Endothelial cell (in vitro differentiated cells): ENCODE measurements around the gene MAP3K8. TPM values are rescaled to one million over a fixed set of nuclear protein-coding genes. Genes with fewer than 3 reads are reported as not detected.

ENCODE experiments used
- DNase-seq: peaks from one replicate; pipeline ENCODE4 v3.0.0; 2021; ENCODE audit warnings: low spot score
- H3K27ac Mint-ChIP-seq: one replicate; pipeline ENCODE4 v1.8.0; 2021; ENCODE audit warnings: mixed read lengths, inconsistent platforms; ENCODE audit not compliant: unreplicated experiment
- H3K27me3 Mint-ChIP-seq: one replicate; pipeline ENCODE4 v1.8.0; 2021; ENCODE audit warnings: mild to moderate bottlenecking, moderate library complexity, mixed read lengths, inconsistent platforms; ENCODE audit not compliant: unreplicated experiment
- H3K36me3 Mint-ChIP-seq: one replicate; pipeline ENCODE4 v1.8.0; 2021; ENCODE audit warnings: mild to moderate bottlenecking, low read depth, mixed read lengths, inconsistent platforms; ENCODE audit not compliant: unreplicated experiment
- H3K4me1 Mint-ChIP-seq: one replicate; pipeline ENCODE4 v1.8.0; 2021; ENCODE audit warnings: mild to moderate bottlenecking, mixed read lengths, inconsistent platforms; ENCODE audit not compliant: unreplicated experiment
- H3K4me3 Mint-ChIP-seq: one replicate; pipeline ENCODE4 v1.8.0; 2021; ENCODE audit warnings: mild to moderate bottlenecking, mixed read lengths, inconsistent platforms; ENCODE audit not compliant: unreplicated experiment
- H3K9me3 Mint-ChIP-seq: one replicate; pipeline ENCODE4 v1.8.0; 2021; ENCODE audit warnings: mixed read lengths, inconsistent platforms; ENCODE audit not compliant: unreplicated experiment
- CTCF ChIP-seq: fragments of 200-600 bp; sonication (generic); IDR thresholded peaks from one replicate; pipeline ENCODE4 v1.5.0; 2021; ENCODE audit warnings: antibody characterized with exemption; ENCODE audit not compliant: unreplicated experiment
- total RNA-seq: library from RNA; stranded (reverse); fragmentation: NEBNext Ultra II Directional; extraction: Animal tissue kit (Norgen Biotek cat#: 25700); gene quantifications from one replicate; pipeline ENCODE4 v1.2.1, GENCODE V29; 2021; ENCODE audit not compliant: unreplicated experiment

MAP3K8 gene
- total RNA-seq, 1 donor from 2014 or later: 6.2 TPM

- Mint-ChIP-seq H3K27ac (no peak overlapping the region), H3K4me3 (no peak overlapping the region), H3K27me3 (peaks cover 5% of the 10 kb centered on the region), H3K9me3 (no peaks in the 10 kb centered on the region), H3K4me1 (peaks cover 2% of the 10 kb centered on the region), H3K36me3 (peaks cover 7% of the 10 kb centered on the region)
- no peak for TF ChIP-seq CTCF
- DNase-seq: no peak
Observed at GRCh38 chr10:30488316-30488715, 54.3 kb downstream of the MAP3K8 start.

- TF ChIP-seq CTCF: no peak
- Mint-ChIP-seq H3K4me1 (peaks cover 6% of the 10 kb centered on the region), H3K27ac (no peak overlapping the region), H3K36me3 (peaks cover 7% of the 10 kb centered on the region), H3K4me3 (no peak overlapping the region), H3K27me3 (peaks cover 8% of the 10 kb centered on the region), H3K9me3 (no peaks in the 10 kb centered on the region)
- DNase-seq: no peak
Observed at GRCh38 chr10:30489346-30489745, 55.4 kb downstream of the MAP3K8 start.

- Mint-ChIP-seq H3K4me3 (no peak overlapping the region), H3K27ac (no peak overlapping the region), H3K36me3 (peaks cover 7% of the 10 kb centered on the region), H3K4me1 (peaks cover 6% of the 10 kb centered on the region), H3K9me3 (no peaks in the 10 kb centered on the region), H3K27me3 (peaks cover 8% of the 10 kb centered on the region)
- TF ChIP-seq CTCF: no peak
- DNase-seq: no peak
Observed at GRCh38 chr10:30490289-30491000, 56.5 kb downstream of the MAP3K8 start.

- TF ChIP-seq CTCF: no peak
- DNase-seq: no peak
- Mint-ChIP-seq H3K4me3 (no peak overlapping the region), H3K36me3 (peaks cover 7% of the 10 kb centered on the region), H3K9me3 (no peaks in the 10 kb centered on the region), H3K4me1 (peaks cover 6% of the 10 kb centered on the region), H3K27me3 (peaks cover 8% of the 10 kb centered on the region), H3K27ac (no peak overlapping the region)
Observed at GRCh38 chr10:30491204-30491915, 57.4 kb downstream of the MAP3K8 start.

- Mint-ChIP-seq H3K4me3 (no peak overlapping the region), H3K9me3 (no peaks in the 10 kb centered on the region), H3K4me1 (peaks cover 6% of the 10 kb centered on the region), H3K27me3 (peaks cover 8% of the 10 kb centered on the region), H3K36me3 (peaks cover 7% of the 10 kb centered on the region), H3K27ac (no peak overlapping the region)
- TF ChIP-seq CTCF: no peak
- DNase-seq: no peak
Observed at GRCh38 chr10:30491916-30492515, 58.0 kb downstream of the MAP3K8 start.
